Astrocyte of the hippocampus (primary cell): Measurements from ENCODE around the gene JAKMIP3.

ENCODE experiments used
- DNase-seq: peaks from one replicate; pipeline ENCODE4 v3.0.0; 2011; ENCODE audit warnings: low read depth, low spot score

JAKMIP3 gene

DNA sequence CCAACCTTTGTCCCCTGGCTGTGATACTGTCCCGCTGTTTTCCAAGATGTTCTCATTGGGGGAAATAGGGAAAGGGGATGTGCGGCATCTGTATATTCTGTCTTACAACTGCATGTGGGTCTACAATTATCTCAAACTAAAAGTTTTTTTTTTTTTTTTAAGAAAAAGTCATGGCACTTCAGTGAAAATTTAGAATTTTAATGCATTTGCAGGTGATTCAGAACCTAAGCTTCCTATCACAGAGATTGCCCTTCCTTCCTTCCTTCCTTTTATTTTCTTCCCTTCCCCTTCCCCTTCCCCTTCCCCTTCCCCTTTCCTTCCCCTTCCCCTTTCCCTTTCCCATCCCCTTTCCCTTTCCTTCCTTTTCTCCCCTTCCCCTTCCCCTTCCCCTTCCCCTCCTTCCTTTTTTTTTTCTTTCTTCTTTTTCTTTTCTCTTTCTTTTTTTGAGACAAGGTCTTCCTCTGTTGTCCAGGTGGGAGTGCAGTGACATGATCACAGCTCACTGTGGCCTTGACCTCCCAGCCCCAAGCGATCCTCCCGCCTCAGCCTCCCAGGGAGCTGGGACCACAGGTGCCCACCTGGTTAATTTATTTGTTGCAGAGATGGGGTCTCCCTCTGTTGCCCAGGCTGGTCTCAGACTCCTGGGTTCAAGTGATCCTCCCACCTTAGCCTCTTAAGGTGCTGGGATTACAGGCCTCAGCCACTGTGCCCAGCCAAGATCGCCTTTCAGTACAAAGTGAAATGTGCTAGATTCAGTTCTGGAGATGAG is 32.0 kb downstream of the JAKMIP3 start:
- no peak for DNase-seq

DNA sequence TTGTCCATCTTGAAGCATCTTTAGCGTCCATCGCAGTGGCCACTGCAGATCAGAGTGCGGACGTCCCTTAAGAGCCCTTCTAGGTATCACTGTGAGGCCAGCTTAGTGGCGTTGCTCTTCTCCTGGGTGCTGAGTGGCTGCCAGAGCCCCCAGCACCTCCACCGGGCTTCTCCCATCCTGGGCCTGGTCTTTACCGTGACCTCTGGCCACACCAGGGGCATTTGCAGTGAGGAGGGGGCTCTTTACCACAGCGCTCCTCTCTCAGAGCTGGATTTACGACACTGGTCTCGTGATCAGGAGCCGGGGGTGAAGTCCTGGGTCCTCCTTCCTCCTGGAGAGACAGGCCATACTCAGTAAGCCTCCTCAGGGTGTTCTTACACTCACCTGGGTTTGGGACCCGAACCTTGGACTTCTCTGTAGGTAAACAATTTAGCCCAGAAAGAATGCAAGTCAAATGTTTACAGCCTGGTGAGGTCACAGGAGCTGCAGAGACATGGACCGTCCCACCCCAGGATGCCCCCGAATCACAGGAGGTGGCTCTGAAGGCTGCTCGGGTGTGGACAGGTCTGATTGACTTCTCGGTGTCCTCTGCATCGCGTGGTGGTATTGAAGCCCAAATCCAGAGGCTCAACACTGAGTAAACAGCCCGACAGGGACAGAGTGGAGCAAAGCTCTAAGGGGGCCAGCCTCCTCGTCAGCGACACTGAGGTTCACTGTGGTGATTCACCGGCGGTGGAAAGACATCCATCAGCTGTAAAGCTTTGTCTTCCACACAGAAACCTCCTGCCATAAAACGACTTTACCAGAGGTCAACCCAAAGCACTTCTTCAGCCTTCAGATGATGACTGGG is 33.0 kb downstream of the JAKMIP3 start:
- no peak for DNase-seq

DNA sequence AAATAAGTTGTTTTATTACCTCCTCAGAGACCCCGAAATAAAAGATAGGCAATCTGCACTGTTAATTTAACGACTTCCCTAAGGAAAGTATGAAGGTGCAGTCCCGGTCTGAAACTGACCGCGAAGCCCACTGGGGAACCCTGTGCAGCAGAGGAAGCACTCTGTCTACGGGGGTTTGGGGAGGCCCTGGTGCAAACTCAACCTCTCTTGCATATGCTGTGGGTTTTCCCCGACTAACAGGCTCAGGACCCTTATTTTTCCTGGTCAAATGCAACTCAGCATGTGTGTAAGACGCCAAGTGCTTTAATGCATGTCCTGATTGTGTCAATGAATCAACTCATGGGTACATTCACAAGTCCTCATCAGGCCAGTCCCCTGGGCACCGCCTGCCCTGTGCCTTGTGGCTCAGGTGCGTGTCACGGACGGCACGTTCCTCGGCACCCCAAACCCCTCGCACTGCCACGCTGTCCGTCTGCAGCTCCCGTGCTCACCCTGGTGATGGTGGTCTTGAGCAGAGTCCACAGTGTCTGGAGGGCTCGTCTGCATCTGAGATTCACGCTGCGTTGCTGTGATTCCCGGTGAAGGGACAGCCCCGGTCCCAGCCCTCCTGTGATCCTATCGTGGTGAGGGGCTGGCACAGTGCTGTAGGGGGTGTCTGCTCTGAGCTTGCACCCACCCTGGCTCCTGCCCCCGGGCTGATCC is 33.8 kb downstream of the JAKMIP3 start:
- DNase-seq = no peak

DNA sequence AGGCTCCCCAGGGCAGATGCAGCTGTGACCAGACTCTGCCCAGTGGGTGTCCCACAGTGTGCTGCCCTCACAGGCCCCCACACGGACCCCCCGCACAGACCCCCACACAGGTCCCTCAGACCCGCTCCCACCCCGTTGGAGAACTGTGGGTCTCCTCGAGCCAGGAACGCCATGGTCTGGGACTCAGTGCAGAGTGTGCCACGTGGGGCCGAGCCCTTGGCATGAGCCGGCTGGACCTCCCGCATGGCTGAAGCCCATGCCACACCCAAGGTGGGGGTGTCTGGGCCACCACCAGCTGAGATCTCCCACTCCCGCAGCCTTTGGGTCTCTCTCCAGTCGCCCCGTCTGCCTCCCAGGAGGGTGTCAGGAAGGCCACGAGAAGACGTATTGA is 34.3 kb downstream of the JAKMIP3 start:
- no peak for DNase-seq

DNA sequence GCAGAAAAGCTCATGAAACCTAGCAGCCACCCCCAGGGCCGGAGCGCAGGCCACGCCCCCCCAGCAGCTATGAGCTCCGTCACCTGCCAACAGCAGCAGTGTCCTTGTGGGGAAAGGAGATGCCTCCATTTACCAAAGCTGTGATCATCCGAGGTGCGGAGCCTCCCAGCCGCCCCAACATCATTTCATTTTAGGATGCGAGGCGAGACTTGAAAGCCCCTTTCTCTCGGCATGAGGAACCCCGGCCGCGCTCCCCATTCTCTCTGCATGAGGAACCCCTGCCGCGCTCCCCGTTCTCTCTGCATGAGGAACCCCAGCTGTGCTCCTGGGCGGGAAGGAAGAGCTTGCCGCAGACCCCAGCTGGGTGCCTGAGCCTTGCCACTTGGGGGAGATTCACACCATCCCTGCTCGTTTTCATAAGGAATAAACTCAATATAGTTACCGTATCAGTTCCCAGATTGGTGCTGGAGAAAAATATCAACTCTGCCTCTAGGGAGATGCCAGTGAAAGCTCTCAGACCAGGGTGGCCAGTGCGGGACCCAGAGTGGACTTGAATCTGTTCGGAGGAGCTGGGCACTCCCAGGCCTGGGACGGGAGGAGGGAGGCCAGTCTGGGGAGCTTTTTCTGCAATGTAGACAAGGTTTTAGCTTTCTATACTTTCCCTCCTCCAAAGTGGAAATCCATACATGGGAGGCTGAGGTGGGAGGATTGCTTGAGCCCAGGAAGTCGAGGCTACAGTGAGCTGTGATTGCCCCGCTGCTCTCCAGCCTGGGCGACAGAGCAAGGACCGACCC is 35.0 kb downstream of the JAKMIP3 start:
- DNase-seq = no peak

- no peak for DNase-seq
Observed at GRCh38 chr10:132101529-132101928, 35.8 kb downstream of the JAKMIP3 start.

GRCh38 chr10:132102071-132102716 is 36.4 kb downstream of the JAKMIP3 start:
- no peak for DNase-seq

DNA sequence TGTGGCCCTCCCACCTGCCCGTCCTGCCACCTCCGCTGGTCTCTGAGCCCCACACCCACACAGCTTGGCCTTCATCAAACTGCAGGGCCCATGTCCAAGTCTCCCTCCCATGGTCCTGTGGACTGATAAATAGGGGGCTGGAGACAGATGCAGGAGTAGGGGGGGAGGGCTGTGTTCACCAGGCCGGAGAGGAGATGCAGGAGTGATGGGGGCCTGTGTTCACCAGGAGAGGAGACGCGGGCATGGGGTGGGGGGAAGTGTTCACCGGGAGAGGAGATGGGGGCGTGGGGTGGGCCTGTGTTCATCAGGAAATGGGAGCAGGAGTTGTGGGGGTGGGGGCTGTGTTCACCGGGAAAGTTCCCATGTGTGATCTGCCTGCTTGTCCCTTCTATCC is 37.0 kb downstream of the JAKMIP3 start:
- DNase-seq = no peak

GRCh38 chr10:132103116-132103910 is 37.6 kb downstream of the JAKMIP3 start:
- no peak for DNase-seq

DNA sequence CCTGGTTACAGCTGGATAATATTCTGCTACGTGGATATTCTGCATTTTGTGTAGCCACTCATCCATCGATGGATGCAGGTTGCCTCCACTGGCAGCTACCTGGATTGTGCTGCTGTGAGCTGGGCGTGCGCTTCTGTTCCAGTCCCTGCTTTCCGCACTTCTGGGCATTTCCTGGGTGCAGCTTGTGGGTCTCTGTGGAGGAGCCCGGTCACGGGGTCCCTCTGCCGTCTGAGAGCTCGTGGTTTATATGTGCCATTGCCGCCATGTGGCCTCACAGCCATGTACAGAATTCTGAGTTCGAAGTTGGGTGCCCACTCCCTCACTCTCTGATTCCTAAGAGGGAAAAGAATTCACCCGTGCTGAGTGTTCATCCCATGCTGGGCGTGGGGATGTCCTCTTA is 38.3 kb downstream of the JAKMIP3 start:
- DNase-seq = no peak

DNA sequence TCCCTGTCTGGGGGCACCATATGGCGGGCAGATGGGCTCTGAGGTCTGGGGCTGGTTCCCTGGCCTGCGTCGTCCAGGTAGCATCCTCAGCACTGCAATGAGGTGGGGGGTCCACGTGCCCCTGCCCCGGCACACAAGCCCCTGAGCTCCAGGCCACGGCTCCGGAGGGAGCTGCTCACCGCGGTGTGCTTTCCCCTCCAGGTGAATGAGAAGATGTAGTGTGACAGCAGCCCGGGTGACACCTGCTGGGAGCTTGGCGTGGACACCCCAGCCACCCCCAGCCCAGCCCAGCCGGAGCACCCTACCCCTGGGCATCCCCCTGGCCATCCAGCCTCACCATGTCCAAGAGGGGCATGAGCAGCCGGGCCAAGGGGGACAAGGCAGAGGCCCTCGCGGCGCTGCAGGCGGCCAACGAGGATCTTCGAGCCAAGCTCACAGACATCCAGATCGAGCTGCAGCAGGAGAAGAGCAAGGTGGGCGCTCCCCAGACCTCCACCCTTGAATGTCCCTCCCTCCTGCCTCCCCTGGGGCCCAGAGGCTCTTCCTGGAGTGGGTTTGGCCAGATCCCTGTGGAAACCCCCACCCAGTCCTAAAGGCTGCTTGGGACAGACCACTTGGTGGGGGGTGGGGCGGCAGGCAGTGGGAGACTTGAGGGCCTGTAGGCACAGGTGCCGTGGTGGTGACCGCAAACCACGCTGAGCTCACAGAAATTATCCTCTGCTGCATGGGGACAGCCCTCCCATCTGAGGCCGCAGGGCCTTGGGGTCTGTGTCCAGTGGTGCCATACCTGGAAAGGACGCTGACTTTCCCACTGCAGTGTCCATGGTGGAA is 38.9 kb downstream of the JAKMIP3 start:
- DNase-seq = no peak

DNA sequence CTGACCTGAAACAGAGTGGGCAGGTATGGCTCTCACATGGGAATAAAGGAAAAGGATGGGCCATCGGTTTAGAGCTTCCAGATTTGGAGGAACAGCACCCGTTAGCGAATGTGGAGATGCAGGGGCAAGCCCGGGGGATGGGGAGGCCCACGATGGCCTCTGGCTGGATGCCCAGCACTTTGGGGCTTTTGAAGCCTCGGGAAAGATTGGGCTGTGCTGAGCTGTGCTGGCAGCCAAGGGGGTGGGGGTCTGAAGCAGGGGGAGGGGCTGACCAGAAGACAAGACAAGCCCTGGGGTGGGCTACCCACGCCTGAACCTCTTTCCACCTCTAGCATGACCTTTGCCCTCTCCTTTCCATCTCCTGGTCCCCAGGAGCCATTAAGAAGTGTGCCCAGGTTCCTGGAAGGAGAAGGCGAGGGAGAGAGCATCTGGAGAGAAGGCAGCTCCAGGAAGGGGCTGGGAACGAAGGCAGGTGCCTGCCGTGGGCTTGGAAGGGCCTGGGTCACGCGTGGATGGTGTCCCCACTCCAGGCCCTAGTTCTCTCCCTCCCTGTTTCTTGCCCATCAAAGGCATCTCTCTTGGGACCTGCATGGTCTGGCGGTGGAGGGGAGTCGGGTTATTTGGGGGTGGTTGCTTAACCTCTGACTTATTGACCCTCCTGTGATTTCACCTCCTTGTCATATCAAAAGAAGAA is 39.7 kb downstream of the JAKMIP3 start:
- DNase-seq = no peak

DNA sequence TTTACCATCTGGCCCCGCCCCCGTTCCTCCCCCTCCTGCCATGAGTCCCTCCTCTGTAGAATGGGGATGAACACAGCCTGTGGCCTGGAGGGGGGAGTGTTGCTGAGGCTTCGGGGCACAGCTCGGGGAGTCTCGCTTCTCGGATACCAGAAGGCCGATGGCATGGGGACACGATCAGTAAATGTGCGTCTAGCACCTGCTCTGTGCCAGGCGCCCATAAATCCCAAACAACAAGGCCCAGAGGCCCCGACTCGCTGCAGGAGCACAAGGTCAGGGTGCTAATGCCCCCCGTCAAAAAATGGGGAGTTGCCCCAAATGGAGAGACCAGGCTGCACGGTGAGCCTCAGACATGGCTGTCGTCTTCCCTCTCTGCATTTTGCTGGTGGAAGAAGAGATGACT is 40.7 kb downstream of the JAKMIP3 start:
- no peak for DNase-seq

- no peak for DNase-seq
Observed at GRCh38 chr10:132107186-132107948, 41.6 kb downstream of the JAKMIP3 start.

- DNase-seq = no peak
Observed at GRCh38 chr10:132107949-132108877, 42.5 kb downstream of the JAKMIP3 start.

DNA sequence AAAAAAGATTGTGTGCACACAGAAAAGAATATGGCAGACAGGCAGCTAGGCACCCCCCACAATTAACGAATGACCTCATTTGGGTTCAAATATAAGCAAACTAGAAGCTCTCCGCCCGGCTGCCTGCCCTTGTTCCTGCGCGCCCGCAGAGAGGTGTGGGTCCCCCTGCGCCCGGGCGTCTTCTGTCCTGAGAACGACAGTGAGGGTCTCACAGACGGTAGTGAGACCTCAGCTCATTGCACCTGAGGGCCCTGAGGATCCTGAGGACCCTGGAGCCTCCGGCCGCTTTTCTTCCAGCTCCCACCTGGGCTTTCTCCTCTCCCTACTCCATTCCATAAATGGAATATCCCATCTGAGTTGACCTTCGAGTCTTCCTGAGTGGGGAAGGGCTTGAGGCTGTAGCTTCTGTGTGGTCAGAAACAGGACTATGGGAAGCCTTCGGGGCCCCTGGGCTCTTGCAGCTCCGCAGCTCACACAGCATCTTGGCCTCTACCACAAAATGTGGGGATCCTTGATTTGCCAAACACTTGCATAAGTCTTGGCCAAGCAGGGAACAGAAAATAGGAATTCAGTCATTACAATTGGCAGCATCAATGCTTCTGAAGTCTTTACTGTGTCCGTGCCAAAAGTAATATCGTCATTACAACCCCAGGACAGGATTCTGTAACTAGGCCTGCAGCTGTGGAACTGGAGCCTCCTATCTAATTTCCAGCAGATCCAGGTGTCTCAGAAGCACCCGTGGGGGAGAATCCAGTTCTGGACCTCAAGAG is 43.8 kb downstream of the JAKMIP3 start:
- no peak for DNase-seq
